ENCODE measurements around the gene HS6ST1.

DNA sequence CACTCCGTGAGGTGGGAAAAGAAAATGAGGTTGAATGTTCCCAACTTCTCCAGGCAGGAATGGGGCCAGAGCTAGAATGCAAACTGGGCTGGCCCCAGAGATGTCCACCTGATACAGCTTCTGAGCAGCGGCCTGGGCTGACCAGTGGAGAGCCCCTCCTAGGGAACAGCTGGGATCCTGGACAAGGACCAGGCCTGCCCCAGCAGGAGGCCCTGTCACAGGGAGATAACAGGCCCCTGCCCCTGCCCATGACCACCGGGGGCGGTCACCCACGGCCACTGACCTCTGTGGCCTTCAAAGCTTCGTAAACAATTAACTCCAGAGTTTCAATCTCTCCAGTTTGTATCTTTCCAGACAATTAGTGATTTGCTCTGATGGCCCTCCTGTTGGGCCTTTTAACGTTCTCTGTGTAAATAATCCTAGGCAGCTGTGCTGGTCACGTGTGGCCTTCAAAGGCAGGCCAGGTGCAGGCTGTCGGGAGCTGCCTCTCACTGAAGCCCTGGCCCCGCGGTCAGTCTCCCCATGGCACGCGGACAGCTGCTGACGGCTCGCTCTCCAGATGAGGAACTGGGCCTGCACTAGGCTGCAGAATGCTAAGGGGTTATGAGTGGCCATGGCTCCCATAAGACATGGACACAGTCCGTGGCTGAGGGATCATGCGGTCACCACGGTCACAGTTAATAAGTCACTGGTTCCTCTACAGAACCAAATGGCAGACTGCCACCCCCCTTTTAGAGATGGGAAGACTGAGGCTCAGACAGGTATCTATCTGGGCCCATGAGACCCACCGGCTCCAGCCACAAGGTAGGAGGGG is 9.2 kb downstream of the HS6ST1 start:
- TF ChIP-seq, protein P1, sequence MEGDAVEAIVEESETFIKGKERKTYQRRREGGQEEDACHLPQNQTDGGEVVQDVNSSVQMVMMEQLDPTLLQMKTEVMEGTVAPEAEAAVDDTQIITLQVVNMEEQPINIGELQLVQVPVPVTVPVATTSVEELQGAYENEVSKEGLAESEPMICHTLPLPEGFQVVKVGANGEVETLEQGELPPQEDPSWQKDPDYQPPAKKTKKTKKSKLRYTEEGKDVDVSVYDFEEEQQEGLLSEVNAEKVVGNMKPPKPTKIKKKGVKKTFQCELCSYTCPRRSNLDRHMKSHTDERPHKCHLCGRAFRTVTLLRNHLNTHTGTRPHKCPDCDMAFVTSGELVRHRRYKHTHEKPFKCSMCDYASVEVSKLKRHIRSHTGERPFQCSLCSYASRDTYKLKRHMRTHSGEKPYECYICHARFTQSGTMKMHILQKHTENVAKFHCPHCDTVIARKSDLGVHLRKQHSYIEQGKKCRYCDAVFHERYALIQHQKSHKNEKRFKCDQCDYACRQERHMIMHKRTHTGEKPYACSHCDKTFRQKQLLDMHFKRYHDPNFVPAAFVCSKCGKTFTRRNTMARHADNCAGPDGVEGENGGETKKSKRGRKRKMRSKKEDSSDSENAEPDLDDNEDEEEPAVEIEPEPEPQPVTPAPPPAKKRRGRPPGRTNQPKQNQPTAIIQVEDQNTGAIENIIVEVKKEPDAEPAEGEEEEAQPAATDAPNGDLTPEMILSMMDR (IDR thresholded peaks at IDR 0.05): no peak
- TF ChIP-seq POLR2A (IDR thresholded peaks at IDR 0.05): no peak
- no peak for TF ChIP-seq POLR2AphosphoS5 (IDR thresholded peaks at IDR 0.05)
